HG03575 (cell line): ENCODE measurements around the gene ARHGAP36.

ENCODE experiments used
- ATAC-seq: cut with Tn5 transposase; IDR thresholded peaks from one replicate; pipeline ENCODE4 v1.9.1; 2021; ENCODE audit not compliant: unreplicated experiment, insufficient number of reproducible peaks, low FRiP score; ENCODE audit errors: extremely low read depth

The ARHGAP36 gene, protein sequence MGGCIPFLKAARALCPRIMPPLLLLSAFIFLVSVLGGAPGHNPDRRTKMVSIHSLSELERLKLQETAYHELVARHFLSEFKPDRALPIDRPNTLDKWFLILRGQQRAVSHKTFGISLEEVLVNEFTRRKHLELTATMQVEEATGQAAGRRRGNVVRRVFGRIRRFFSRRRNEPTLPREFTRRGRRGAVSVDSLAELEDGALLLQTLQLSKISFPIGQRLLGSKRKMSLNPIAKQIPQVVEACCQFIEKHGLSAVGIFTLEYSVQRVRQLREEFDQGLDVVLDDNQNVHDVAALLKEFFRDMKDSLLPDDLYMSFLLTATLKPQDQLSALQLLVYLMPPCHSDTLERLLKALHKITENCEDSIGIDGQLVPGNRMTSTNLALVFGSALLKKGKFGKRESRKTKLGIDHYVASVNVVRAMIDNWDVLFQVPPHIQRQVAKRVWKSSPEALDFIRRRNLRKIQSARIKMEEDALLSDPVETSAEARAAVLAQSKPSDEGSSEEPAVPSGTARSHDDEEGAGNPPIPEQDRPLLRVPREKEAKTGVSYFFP

DNA sequence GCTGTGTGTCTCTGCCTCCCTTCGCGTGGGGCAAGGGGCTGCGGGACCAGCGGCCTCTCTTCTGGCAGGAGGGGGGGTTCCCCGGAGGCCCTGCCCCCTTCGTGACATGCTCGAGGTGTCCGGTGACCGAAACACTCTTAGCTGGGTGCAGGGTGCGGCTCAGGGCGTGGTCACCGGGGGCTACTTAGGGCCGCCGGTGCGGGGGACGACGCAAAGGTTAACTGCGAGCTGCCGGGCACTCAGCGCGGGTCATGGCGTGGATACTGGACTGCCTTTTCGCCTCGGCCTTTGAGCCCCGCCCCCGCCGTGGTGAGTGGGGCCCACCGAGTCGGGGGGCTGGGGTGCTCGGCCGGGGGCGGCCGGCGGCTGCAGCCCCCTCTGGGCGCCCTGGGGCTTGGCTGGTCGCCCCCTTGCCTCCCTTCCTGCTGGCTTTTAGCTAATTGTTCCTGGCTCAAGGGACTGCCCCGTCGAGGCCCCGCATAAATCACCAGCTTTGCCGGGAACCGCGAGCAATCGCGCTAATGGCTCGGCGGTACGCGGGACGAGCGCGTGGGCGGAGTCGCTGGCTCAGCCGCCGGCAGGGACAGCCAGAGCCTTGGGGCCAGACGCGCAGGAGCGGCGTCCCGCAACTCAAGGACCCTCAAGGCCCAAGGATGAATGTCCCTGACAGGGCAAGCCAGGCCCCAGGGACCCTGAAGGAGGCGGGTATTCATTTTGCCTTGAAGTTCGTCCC is at the start of gene ARHGAP36:
ARHGAP36 (plus strand) TSS at position 211 of the 733 bp plus-strand sequence. CDS start 23,320 bp downstream, outside the sequence.
- no peak for ATAC-seq

DNA sequence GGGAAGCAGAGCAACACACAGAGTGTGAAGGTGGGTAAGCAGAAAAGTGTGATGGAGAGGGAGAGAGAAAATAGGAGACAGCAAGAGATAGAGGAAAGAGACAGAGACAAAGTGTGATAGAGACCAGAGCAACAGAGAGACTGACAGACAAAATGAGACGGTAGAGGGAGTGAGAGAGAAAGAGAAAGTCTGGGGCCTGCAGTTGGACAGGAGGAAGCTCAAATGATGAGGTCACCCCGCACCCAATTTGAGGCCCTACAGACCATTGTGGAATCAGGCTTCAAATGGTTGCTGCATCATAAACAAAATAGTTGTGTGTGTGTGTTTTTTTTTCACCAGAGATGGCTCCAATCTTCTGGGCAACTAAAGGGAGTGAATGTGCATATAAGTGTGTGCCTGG is 48.0 kb upstream of the ARHGAP36 start:
- ATAC-seq, result no peak

DNA sequence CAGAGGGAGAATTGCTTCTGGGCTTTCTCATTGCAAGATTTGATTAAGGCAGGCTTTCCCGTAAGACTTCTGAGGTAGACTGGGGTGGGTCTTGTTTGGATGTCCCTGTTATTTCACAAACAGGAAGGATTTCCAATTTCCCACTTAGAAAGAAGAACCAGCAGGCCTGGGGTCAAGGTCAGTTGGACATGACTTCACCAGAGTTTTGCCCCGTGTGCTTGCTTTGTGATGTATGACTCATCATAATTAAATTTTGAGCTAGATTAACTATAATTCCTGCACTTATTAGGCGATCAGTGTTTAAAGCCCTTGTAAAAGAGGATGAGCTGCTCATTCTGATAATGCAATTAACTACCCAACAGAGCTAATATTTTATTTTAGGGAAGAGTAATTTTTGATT is 32.8 kb upstream of the ARHGAP36 start:
- no peak for ATAC-seq

DNA sequence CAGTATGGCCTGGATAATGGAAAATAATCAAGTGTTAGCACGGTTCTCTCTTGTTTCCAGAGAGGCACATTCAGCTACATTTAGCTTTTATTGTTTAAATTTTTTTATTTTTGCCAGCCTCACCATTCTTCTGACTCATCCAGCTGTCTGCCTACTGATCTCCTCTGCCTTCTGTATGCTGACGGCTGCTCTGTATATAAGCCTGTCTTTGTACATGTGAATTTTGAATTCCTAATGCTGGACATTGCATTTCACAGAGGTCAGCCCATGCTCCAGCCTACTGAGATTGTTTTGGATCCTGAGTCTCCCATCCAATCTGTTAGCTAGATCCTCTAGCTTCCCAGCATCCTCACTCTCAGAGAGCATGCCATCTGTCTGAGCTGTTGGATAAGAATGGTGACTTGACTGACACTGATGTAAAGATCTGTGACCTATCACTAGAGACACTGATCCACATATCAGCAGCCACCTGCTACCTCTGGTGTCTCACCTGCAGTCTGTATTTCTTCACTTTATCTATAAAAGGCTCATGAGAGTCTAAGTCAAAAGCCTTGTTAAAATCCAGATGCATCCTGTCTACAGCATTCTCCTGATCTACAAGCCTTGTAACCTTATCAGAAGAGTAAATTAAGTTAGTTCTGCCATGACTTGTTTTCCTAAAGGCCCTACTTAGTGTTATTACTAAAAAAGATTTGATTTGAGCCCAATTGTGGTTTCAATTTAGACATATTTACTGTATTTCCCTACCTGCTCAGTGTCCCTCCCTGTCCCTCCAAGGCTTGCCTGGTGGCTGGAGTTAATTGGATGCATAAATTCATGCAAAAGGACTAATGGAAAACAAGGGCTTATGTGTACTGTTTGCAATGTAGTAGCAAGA is 25.6 kb upstream of the ARHGAP36 start:
- ATAC-seq, result no peak

DNA sequence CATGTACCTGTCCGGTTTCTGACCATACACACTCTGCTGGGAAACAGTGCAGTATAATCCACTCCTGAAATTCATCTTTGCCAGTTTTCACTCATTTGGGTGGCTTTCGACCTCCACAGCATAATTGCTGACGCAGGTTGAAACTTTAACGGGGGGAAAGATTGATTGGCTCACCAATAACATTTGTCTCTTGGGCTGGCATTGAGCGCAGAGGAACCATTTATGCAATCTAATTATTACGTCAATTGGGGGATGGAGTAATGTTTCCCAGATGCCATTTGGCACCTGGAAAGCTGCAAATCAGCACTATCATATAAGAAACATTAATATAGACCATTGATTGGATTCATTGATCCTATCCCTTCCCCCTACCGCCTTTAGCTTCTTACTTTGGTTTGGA is 24.1 kb upstream of the ARHGAP36 start:
- ATAC-seq, result no peak

DNA sequence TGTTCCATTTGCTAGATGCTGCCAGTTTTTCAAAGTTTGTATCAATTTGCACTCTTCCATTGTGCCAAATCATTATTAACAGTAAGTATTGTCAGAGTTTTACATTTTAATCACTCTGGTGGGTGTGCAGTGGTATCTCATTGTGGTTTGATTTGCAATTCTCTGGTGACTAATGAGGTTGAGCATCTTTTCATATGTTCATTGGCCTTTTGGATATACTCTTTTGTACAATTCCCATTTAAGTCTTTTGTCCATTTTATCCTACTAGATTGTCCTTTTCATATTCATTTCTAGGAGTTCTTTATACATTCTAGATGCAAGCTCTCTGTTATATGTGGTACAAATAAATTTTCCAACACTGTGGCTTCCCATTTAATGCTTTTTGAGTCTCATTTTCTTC is 17.4 kb upstream of the ARHGAP36 start:
- ATAC-seq, result no peak

DNA sequence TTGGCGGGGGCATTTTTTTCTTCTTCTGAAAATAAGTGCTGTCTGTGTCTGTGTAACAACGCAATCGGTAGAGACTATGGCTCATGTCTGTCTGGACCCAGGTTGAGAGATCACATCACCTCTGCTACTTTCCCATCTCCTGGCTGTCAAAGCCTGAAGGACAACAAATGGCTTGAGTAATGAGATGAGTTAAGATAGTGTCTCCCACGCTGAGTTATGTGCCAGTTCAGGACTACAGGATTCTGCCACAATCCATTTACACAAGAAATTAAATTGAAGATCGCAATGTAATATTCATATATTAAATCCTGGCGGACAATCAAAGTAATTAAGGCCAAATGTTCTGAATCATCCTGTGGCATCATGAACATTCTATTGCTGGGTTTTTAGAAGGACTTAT is 16.5 kb upstream of the ARHGAP36 start:
- no peak for ATAC-seq

DNA sequence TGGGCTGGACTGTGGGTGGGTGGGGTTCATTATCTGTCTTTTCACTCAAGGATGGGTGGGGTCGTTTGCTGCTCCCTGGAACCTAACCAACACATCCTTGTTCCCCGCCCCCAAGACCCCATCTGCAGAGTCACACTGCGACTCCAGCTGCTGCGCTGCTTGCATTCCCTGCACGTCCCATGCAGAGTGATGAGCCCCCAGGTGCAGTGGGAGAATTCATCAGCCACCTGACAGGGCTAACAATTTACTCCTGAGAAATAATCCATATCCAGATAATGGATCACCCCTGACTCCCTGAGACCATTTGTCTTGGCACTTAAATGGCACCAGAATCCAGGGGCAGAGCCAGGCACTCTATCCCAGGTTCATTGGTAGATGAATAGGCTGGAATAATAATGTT is 12.4 kb upstream of the ARHGAP36 start:
- no peak for ATAC-seq

DNA sequence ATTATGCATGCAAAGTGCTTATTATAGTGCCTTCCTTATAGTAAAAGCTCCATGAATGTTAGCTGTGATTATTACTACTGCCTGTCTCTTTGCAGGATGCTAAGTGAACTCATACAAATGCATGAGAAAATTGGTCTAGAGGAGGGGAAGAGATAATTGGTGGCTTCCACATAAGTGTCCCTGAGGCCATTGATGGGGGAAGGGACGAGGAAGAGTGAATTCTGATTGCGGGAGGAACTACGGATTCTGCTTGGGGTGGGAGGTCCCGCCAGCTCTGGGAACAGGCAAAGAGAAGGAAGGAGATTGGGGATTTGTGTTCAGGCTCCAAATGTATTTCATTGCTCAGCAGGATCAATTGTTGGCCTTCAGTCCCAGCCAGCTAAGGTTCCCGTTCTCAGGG is 11.6 kb upstream of the ARHGAP36 start:
- no peak for ATAC-seq

DNA sequence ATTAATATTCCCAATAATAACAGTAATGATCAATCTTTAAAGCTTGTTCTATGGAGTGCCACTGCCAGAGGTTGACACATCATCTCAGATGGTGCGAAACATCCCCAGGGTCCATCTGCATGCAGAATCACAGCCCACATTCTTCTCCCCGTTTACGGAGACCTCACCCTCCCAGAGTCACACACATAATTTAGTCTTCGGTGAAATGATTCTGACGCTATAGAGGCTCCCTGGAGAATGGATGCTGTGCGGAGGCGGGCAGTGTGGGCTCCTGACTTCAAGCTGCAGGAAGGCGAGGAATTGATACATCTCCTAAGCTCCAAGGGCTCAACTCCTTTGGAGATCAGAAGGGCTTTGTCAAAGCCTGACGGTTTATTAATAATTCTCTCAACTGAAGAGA is 11.0 kb upstream of the ARHGAP36 start:
- ATAC-seq, result no peak

DNA sequence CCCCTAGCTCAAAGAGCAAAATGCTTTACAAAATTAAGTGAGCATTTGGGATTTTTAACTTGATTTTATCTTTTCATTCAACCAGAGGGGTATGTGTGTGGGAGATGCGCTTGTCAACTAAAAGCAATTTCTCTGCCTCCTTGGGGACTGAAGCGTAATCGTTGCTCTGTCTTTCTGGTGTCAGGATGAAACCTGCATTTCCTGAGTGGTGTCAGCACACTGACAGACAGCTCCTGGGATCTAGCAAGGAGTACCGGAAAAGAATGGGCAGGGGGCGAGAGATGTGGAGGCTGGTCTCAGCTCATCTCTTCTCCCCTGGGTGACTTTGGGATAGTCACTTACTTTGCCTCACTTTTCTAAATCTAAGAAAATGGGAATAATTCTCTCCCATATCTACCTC is 5.1 kb upstream of the ARHGAP36 start:
- no peak for ATAC-seq

DNA sequence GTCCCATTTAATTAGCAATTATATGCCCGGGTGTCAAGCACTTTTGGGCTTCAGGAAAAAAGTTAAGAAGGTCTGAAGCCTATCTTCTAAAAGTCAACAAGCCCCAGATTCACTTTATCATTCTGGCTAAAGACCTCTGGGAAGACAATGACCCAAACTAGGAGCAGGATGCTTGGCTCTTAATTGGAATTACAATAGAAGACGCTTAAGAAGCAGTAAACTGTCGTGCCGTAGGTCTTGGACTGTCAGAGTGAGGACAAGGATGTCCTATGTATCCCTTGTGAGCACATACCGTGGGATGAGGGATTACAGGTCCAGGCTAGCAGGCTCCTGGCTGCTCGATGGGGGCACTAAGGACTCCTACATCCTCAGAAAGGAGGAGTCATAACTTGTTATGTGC is 3.2 kb upstream of the ARHGAP36 start:
- no peak for ATAC-seq

DNA sequence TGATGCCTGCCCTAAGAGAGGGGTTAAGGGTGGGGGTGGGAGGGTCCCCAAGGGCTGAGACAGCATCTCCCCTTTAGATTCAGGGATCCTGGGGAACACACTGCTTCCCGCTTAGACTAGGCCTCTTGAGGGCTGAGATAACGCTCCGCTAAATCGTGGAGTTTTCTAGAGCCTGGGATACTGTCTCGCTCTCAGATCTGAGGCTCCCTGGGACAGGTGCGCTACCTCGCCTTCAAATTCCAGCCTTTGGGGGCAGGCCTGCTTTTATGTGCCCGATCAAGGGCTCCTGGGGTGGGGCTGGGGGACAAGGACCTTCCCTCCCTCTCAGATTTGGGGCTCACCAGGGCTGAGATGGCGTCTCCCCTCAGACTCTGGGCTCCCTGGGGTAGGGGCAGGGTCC is 440 bp upstream of the ARHGAP36 start:
- no peak for ATAC-seq

DNA sequence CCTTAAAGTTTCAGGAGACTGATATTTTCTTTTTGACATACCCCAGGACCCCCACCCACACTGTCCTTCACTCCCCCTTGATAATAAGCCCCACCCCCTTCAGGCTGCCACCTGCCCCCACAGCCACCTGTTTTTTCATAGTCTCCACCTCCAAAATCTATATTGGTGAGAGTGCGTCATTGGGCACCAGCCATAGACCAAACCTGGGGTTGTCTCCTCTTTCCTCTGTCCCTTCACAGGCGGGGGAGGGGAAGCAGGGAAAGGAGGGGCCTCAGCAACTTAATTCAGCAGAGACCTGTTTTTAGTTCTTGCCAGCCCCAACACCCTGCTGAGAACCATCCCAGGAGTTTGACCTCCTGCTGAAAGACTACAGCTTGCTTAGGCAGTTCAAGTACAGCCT is 1.1 kb downstream of the ARHGAP36 start:
- ATAC-seq, result no peak

DNA sequence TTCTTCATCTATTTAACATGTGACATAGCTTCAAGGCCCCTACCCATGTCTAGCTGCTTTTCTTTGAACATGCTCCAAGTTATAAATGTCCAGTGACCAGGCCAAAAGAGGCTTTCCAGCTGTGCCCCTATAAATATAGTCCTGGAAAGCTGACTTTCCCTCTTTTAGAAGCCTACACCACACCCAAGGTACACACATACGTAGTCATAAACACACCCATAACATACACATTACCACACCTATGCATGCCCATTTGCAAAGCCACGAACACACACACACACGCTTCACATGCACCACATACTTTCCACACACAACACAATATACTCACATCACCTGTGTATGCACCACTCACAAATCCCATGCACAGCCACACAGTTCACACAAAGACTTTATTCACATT is 2.0 kb downstream of the ARHGAP36 start:
- ATAC-seq, result no peak

DNA sequence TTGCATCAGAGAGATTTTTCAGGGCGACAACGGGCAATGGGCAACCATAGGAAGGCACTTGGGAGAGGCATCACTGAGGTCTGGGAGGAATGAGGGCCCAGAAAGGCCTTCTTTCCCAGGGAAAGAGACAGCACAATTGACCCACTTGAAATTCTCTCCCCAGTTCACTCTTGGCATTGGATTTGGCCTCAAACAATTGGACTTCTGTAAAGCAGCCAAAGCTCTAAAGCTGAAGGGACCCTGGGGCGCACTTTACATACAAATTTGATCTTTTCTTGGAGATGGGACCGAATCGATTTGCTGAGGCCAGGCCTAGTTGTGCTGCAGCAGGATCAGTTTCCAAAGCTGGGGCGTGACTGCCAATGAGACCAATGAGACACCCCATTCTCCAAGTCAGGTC is 3.2 kb downstream of the ARHGAP36 start:
- no peak for ATAC-seq

DNA sequence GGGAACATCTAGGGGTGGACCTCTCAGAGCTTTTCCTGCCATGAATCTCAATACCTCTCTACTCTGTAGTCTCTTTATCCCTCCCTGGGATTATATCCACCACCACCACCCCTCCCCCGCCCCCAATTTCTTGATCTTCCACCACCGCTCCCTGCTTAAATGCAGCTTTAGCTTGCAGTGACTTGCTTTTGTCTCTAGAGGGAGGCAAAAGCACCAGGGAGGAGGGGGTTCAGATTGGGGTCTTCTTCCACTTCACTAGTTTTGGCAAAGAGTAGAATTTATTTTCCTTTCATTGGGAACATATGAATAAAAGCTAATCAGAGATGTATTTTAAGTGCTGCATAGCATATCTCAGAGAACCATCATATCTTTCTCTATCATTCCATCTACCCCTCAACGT is 5.5 kb downstream of the ARHGAP36 start:
- ATAC-seq, result no peak

DNA sequence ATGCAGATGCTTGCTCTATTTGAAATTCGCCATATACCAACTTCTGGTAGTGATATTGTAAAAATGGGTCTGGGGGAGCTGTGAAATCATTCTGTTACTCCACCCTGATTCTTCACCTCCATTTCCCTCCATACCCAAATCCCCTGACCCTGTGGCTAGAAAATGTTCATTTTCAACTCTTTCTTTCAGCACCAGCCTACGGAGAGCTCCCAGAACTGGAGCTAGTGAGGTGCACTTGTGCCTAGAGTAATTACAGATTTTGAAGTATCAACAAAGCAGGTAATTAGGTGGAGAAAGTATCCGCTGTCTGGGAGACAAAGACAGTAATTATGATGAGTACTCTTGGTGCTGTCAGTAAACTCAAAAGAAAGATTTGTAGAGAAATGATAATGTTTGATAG is 8.1 kb downstream of the ARHGAP36 start:
- ATAC-seq, result no peak

DNA sequence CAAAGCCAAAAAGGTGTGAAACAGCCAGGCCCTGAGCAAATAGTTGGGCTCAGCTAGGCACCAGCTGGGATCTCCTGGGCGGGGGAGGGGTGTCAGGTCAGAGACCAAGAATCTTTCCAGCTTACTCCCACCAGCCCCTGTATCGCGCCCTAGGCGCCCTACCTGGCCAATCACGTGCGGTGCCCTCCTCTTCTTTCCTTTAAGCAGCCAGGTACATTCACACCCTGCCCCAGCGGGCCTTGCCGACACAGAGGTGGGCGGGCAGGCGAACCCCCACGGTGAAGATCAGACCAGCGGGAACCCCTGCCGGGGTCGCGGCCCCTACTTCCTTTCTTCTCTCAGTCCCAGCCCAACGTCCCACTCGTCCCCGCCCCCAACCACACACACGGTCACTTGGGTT is 9.1 kb downstream of the ARHGAP36 start:
- ATAC-seq, result no peak
